Measurements from ENCODE around the gene IFI27L2.
"Not testable (repeated sequence)": the region's sequence is repeated elsewhere in the genome, so short reads cannot be mapped to it uniquely, and the experiment has no call there.

The IFI27L2 gene, protein sequence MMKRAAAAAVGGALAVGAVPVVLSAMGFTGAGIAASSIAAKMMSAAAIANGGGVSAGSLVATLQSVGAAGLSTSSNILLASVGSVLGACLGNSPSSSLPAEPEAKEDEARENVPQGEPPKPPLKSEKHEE

DNA sequence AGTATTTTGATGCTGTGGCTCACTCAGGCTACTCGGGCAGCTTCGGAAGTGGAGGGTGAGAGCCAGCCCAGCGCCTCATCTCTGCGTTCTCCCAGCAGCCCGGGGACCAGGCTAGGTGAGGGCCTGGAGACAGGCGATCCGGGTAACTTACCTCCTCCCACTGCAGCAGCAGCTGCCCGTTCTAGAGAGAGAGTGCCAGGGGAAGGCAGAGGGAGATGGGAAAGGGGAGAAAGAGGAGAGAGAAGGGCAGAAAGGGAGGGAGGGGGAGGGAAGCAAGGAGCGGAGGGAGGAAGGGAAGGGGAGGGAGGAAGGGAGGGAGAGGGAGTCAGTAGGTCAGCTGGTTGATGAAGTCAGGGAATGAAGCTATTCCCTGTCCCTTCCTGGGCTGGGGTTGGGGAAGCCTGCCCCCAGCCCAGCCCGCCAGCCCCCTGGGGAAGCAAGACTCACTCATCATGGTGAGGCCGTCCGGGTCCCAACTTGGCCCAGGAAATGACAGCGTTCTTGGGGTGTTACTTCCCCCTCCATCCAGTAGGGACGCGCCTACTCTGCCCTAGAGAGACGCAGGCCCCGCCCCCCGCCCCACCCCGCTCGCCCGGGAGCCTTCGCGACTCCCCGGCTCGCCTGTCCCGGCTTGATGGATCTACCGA, at the start of gene IFI27L2:
Gene IFI27L2, minus strand, starts transcription at position 494 of the 647 bp plus-strand sequence. Its CDS starts 40 bp downstream, at position 454.
- peak; percentile 52 to 56 for DNase-seq

DNA sequence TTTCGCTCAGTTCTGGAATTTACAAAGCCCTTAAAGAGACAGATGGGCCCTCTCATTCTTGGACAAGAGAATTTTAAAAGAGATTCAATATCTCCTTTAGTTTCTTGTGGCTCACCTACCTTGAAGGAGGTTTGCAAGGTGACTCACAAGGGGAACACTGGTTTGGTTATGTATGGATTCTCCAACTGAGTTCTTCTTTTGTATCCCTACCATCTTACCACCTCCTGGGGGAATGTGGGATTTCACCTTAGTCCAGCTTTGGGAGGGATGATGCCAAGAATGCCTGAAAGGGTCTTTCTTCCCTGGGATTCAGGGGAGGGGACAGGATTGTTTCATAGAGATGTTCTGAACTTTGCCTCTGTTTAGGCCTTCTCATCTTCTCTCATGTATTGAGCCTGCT, 48.4 kb upstream of the IFI27L2 start:
- DNase-seq, result no peak

GRCh38 chr14:94176808-94177207, 47.4 kb upstream of the IFI27L2 start:
- DNase-seq, result no peak

- no peak for DNase-seq
Measured at GRCh38 chr14:94175747-94176146, 46.3 kb upstream of the IFI27L2 start.

- peak in 1 of 2 donors; percentile 14 for DNase-seq
Measured at GRCh38 chr14:94175011-94175745, 45.8 kb upstream of the IFI27L2 start.

GRCh38 chr14:94174604-94175010, 45.2 kb upstream of the IFI27L2 start:
- DNase-seq, result peak in 1 of 2 donors; percentile 4

- DNase-seq, result peak; percentile 86 to 90
Measured at GRCh38 chr14:94173885-94174603, 44.6 kb upstream of the IFI27L2 start, which contains the start of gene PPP4R4. PPP4R4 (plus strand) TSS chr14:94174322; CDS start chr14:94174466, 144 bp downstream.

GRCh38 chr14:94173471-94173884, 44.1 kb upstream of the IFI27L2 start:
- no peak for DNase-seq

DNA sequence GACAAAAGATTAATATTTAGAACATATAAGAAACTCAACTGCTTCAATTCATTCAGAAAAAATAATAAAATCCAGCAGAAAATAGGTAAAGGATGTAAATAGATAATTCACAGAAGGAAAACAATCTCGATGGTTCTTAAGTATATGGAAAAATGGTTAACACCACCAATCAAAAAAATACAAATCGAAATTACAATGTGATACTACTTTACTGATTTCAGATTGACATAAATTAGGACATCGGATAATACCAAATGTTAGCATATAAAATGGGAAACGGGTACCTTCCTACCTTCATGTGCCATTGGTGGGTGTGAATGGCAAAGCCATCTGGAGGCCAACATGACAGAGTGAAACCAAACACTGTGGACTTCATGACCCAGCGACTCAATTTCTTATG, 43.1 kb upstream of the IFI27L2 start:
- no peak for DNase-seq

GRCh38 chr14:94171208-94171607, 41.8 kb upstream of the IFI27L2 start:
- DNase-seq, result no peak

DNA sequence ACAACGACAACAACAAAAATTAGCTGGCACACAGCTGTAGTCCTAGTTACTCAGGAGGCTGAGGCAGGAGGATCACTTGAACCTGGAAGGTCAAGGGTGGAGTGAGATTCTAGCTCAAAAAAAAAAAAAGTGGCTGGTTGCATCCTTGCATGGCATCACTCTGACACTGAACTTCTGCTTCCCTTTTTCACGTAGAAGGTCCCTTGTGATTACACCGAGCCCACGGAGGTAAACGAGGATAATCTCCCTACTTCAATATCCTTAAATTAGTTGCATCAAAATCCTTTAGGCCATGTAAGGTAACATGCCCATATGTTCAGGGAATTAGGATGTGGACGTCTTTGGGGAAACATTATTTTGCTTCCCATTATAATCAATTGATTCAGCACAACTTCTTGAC, 40.7 kb upstream of the IFI27L2 start:
- DNase-seq, result no peak

GRCh38 chr14:94165744-94166143, 36.3 kb upstream of the IFI27L2 start:
- DNase-seq, result no peak

DNA sequence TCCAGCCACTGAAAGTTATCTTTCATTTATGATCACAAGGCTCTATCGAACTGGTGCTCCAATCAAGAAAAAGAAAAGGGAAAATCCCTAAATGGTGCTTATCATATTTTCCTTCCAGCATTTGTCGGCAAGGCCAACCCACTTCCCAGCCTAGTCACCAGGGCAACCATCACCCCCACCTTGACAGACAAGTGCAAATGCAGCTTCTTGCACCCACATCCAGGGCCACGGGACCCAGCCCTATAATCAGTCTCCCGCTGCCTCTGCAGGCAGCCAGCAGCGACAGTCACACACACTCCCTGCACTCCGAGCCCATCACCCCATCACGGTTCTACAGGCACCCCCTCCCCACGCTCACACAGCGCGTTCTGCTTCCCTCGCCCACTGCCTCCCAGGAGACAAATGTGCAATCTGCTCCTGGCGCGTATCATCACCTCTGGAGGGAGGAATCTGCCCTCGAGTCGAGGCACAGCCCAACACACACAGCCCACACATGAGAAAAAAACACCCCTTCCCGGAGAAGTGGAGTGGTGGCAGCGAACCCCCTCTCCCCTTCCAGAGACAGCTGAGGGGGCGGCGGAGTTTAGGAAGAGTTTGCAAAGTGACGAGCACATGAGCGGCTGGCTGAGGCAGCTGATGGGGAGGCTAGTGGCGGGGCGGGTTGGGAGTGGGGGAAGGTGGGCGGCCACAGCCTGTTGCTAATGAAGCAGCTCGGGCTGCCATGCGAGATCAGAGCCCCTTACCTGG, 35.5 kb upstream of the IFI27L2 start:
- DNase-seq, result no peak

GRCh38 chr14:94163796-94164195, 34.4 kb upstream of the IFI27L2 start:
- DNase-seq, result no peak

- no peak for DNase-seq
Measured at GRCh38 chr14:94162466-94162865, 33.1 kb upstream of the IFI27L2 start.

GRCh38 chr14:94161981-94162380, 32.6 kb upstream of the IFI27L2 start:
- DNase-seq, result no peak

- DNase-seq, result no peak
Measured at GRCh38 chr14:94161058-94161457, 31.7 kb upstream of the IFI27L2 start.

DNA sequence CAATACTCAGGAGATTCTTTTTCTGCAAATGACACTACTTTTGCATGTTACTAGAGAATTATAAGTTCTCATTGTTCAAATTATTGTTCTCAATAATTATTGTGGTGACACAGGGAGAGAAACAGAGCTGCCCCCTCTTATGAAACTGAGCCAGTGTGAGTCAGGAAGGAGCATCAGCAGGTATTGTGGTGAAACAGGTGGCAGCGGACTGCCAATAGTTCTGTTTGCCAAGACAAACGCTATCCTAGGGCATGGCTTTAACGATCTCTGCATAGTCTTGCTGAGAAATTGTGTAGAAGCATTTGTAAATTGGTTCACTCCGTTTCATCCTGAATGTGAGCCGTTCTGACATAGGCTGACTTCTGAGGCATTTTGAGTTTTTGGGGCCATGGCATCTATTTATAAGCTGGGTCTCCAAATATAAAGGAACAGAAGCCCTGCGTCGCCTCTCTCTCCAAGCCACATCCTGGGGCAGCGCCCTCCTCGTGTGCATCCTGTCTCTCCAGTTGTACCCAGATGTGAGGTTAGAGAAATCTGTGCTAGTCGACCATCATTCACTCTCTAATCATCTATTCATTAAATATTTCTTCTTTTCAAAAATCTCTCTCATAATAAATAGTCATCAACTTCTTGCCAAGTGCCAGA, 29.0 kb upstream of the IFI27L2 start:
- no peak for DNase-seq

- DNase-seq, result no peak
Measured at GRCh38 chr14:94157197-94157596, 27.8 kb upstream of the IFI27L2 start.

DNA sequence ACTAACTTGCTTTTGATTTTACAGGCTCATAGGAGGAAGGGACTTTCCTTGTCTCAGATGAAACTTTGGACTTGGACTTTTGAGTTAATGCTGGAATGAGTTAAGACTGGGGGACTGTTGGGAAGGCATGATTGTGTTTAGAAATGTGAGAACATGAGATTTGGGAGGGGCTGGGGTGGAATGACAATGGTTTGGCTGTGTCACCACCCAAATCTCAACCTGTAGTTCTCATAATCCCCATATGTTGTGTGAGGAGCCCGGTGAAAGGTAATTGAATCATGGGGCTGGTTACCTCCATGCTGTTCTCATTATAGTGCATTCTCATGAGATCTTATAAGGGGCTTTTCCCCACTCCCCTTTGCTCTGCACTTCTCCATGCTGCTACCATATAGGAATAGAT, 26.7 kb upstream of the IFI27L2 start:
- not testable (repeated sequence) for DNase-seq

DNA sequence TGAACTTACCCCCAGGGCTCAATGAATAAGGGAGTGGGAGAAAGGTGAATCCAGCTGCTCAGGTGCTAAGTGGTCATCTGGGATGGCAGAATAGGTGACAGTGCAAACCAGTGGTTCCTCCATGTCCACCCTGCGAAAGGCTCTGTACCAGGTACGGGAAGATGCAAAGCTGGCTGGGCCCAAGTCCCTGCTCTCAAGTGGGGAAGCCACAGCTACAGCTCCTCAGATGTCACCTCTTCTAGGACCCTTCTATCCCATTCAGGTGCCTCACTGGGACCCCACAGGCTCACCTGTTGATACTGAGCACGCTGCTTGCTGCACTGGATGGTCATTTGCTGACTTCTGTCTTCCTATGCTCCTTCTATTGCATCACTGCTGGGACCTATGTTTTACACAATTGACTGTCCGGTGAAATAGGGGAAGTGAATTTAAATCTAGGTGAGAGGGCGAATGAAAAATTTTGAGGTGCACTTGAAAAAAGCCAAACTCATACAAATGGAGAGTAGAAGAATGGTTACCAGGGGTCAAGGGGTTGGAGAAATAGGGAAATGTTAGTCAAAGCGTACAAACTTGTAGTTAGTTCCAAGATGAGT, 24.4 kb upstream of the IFI27L2 start:
- DNase-seq, result no peak

DNA sequence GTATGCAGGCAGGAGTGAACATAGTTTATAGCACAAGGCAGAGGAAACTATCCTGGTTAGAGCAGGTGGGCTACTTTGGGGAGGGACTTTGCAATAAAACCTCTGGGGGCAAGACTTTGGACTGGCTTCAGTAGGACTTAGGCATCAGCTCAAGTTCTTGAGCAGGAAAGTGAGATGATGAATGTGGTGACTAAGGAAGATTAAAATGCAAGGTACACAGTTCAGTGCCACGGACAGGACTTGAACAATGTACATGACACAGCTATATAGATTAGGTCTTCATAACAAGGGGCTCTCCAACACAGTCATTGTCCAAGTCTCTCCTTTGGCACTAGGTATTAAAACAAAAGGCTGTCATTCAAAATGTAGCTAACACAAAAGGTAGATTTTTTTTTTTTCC, 23.3 kb upstream of the IFI27L2 start:
- no peak for DNase-seq

Data from activated CD4-positive, alpha-beta T cell treated with anti-CD3 and anti-CD28 coated beads for 4 hours (primary cell).